WTC11 (cell line): ENCODE measurements around the gene FASTK. TPM values are rescaled to one million over a fixed set of nuclear protein-coding genes. Genes with fewer than 3 reads are reported as not detected.

ENCODE experiments used
- ATAC-seq: fragments of 200-7000 bp; cut with Tn5 transposase; 2 replicates; pipeline ENCODE4 v1.10.0; 2021; ENCODE audit warnings: mild to moderate bottlenecking, moderate library complexity
- CTCF ChIA-PET: fragments of 300-600 bp; sonication (Branson Sonifier 250); formaldehyde crosslinking; loops from one replicate; lab custom pipeline; 2021; ENCODE audit warnings: antibody characterized with exemption; lab: Charles Lee
- POLR2A ChIA-PET: fragments of 350-600 bp; sonication (Branson Sonifier 250); formaldehyde crosslinking; loops from one replicate; lab custom pipeline; 2021; ENCODE audit warnings: antibody characterized with exemption; lab: Charles Lee
- DNase-seq: peaks from one replicate; pipeline ENCODE4 v3.0.0; 2021; ENCODE audit warnings: low spot score
- H3K27ac Mint-ChIP-seq: 2 replicates; pipeline ENCODE4 v1.8.0; 2021; ENCODE audit warnings: mixed read lengths
- H3K27me3 Mint-ChIP-seq: 2 replicates; pipeline ENCODE4 v1.8.0; 2021; ENCODE audit warnings: low read depth, mild to moderate bottlenecking, moderate library complexity, mixed read lengths
- H3K36me3 Mint-ChIP-seq: 2 replicates; pipeline ENCODE4 v1.8.0; 2021; ENCODE audit warnings: mixed read lengths
- H3K4me1 Mint-ChIP-seq: 2 replicates; pipeline ENCODE4 v1.8.0; 2022; ENCODE audit warnings: mixed read lengths
- H3K4me3 Mint-ChIP-seq: 2 replicates; pipeline ENCODE4 v1.8.0; 2021; ENCODE audit warnings: mild to moderate bottlenecking, moderate library complexity, mixed read lengths
- H3K9me3 Mint-ChIP-seq: 2 replicates; pipeline ENCODE4 v1.8.0; 2021; ENCODE audit warnings: mixed read lengths
- AFF4 ChIP-seq: sonication (generic); formaldehyde crosslinking; IDR thresholded peaks from 2 replicates; pipeline ENCODE4 v1.8.1; 2023; ENCODE audit warnings: mild to moderate bottlenecking, missing genetic modification reagents, borderline replicate concordance
- EMX1 ChIP-seq: fragments of 250-450 bp; sonication (Bioruptor Pico); IDR thresholded peaks from 2 replicates; pipeline ENCODE4 v1.8.0; 2021; ENCODE audit warnings: mild to moderate bottlenecking
- HMGA2 ChIP-seq: fragments of 250-450 bp; sonication (Bioruptor Pico); IDR thresholded peaks from 2 replicates; pipeline ENCODE4 v1.4.0; 2021; ENCODE audit warnings: mild to moderate bottlenecking, moderate library complexity
- JUN ChIP-seq: sonication (generic); formaldehyde crosslinking; IDR thresholded peaks from 2 replicates; pipeline ENCODE4 v1.8.0; 2023; ENCODE audit warnings: mild to moderate bottlenecking, missing genetic modification reagents
- MLX ChIP-seq: sonication (generic); formaldehyde crosslinking; IDR thresholded peaks from 2 replicates; pipeline ENCODE4 v1.8.1; 2023; ENCODE audit warnings: mild to moderate bottlenecking, missing genetic modification reagents, moderate library complexity
- MXD4 ChIP-seq: fragments of 250-450 bp; sonication (Bioruptor Pico); IDR thresholded peaks from 2 replicates; pipeline ENCODE4 v1.8.0; 2021; ENCODE audit warnings: mild to moderate bottlenecking, moderate library complexity, borderline replicate concordance
- NR1H2 ChIP-seq: sonication (generic); formaldehyde crosslinking; IDR thresholded peaks from 2 replicates; pipeline ENCODE4 v1.9.0; 2021; ENCODE audit warnings: mild to moderate bottlenecking, moderate library complexity, missing genetic modification reagents
- NR2C2 ChIP-seq: sonication (generic); formaldehyde crosslinking; IDR thresholded peaks from 2 replicates; pipeline ENCODE4 v1.8.0; 2022; ENCODE audit warnings: mild to moderate bottlenecking, missing genetic modification reagents
- OVOL2 ChIP-seq: fragments of 250-450 bp; sonication (Bioruptor Pico); IDR thresholded peaks from 2 replicates; pipeline ENCODE4 v1.9.0; 2021; ENCODE audit warnings: mild to moderate bottlenecking, borderline replicate concordance
- PRDM15 ChIP-seq: sonication (generic); formaldehyde crosslinking; IDR thresholded peaks from 2 replicates; pipeline ENCODE4 v1.8.0; 2022; ENCODE audit warnings: missing genetic modification reagents
- PRRX2 ChIP-seq: fragments of 250-450 bp; sonication (Bioruptor Pico); IDR thresholded peaks from 2 replicates; pipeline ENCODE4 v1.8.0; 2021; ENCODE audit warnings: mild to moderate bottlenecking
- ZNF138 ChIP-seq: sonication (generic); formaldehyde crosslinking; conservative IDR thresholded peaks from 2 replicates; pipeline ENCODE4 v1.8.1; 2022; ENCODE audit warnings: mild to moderate bottlenecking, moderate library complexity, missing genetic modification reagents
- ZNF263 ChIP-seq: sonication (generic); formaldehyde crosslinking; IDR thresholded peaks from 2 replicates; pipeline ENCODE4 v1.8.1; 2022; ENCODE audit warnings: low read depth, mild to moderate bottlenecking, moderate library complexity, missing genetic modification reagents
- ZNF416 ChIP-seq: fragments of 250-450 bp; sonication (Bioruptor Pico); IDR thresholded peaks from 2 replicates; pipeline ENCODE4 v1.9.0; 2021; ENCODE audit warnings: mild to moderate bottlenecking, inconsistent platforms
- total RNA-seq: library from RNA; stranded (reverse); gene quantifications from 3 replicates; pipeline ENCODE4 v1.2.3, GENCODE V29; 2021
- TF ChIP-seq, protein P1 (sequence below): sonication (generic); formaldehyde crosslinking; IDR thresholded peaks from 2 replicates; pipeline ENCODE4 v1.8.0; 2022; ENCODE audit warnings: mild to moderate bottlenecking, missing genetic modification reagents
- TF ChIP-seq, protein P2 (sequence below): sonication (generic); formaldehyde crosslinking; IDR thresholded peaks from 2 replicates; pipeline ENCODE4 v1.8.0; 2022; ENCODE audit warnings: mild to moderate bottlenecking, missing genetic modification reagents
- TF ChIP-seq, protein P3 (sequence below): sonication (generic); formaldehyde crosslinking; conservative IDR thresholded peaks from 2 replicates; pipeline ENCODE4 v1.8.1; 2023; ENCODE audit warnings: mild to moderate bottlenecking, low read depth, missing genetic modification reagents, moderate library complexity
- TF ChIP-seq, protein P4 (sequence below): fragments of 200-600 bp; IDR thresholded peaks from 2 replicates; pipeline ENCODE4 v1.8.0; 2022; ENCODE audit warnings: antibody characterized with exemption

The FASTK gene
- total RNA-seq, 1 experiment from 2014 or later: 70.2 TPM

- TF ChIP-seq HMGA2 (CRISPR knock-in tag) (no peak), JUN (CRISPR knock-in tag) (no peak), EMX1 (CRISPR knock-in tag) (no peak)
These were observed 32.4 kb downstream of the FASTK start, which contains the start of gene ASIC3 (continued) for GRCh38 chr7:151047976-151048815.

DNA sequence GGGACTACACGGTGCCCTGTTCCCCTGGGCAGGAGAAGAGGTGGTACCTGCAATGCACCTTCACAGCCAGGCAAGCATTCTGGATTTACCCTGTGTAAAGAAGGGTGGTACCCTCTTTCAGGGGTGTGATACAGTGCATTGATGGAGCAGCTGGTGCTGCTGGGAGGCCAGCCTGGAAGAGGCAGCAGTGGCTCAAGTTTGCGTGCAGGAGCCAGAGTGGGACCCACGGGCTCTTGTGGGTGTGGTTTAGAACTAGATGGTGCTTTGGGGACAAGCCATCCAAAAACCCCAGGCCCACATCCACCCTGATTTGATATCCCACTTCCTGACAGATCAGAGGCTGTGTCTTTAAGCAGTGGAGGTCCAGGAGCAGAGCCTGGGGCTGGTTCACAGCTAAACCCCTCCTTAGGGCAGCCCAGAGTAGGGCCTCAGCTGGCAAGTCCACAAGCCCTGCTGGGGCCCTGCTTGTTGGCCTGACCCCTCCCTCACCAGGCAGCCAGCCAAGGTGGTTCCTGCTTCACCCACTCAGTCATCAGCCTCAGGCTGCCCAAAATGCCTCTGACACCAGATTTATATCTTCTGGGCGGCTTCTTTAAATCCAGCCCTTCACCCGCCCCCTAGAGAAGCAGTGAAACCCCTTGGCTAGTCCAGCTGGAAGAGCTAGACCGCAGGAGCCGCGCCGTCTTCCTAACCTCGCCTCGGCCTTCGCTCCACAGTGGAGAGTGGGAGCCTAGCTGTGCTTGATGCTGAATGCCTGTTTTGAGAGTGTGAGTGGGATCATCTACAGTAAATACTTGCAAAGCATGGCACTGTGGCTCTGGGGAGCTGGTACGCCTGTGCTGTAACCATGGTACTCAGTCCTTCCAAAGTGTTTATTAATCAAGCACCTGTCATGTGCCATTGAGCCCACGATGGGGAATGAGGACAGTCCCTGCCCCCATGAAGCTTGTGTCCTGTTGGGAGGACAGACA lies 33.7 kb downstream of the FASTK start:
- no peaks in the 10 kb centered on the region for H3K9me3 Mint-ChIP-seq
- TF ChIP-seq, protein P1, sequence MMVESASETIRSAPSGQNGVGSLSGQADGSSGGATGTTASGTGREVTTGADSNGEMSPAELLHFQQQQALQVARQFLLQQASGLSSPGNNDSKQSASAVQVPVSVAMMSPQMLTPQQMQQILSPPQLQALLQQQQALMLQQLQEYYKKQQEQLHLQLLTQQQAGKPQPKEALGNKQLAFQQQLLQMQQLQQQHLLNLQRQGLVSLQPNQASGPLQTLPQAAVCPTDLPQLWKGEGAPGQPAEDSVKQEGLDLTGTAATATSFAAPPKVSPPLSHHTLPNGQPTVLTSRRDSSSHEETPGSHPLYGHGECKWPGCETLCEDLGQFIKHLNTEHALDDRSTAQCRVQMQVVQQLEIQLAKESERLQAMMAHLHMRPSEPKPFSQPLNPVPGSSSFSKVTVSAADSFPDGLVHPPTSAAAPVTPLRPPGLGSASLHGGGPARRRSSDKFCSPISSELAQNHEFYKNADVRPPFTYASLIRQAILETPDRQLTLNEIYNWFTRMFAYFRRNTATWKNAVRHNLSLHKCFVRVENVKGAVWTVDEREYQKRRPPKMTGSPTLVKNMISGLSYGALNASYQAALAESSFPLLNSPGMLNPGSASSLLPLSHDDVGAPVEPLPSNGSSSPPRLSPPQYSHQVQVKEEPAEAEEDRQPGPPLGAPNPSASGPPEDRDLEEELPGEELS (CRISPR knock-in tag): no peak
- TF ChIP-seq NR1H2 (CRISPR knock-in tag) (no peak), ZNF416 (CRISPR knock-in tag) (no peak), NR2C2 (CRISPR knock-in tag) (no peak), ZNF263 (CRISPR knock-in tag) (no peak), AFF4 (no peak), MXD4 (no peak), PRDM15 (CRISPR knock-in tag) (no peak), ZNF138 (CRISPR knock-in tag) (no peak), MLX (CRISPR knock-in tag) (no peak), OVOL2 (CRISPR knock-in tag) (no peak), PRRX2 (CRISPR knock-in tag) (no peak)
- TF ChIP-seq, protein P2, sequence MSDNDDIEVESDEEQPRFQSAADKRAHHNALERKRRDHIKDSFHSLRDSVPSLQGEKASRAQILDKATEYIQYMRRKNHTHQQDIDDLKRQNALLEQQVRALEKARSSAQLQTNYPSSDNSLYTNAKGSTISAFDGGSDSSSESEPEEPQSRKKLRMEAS (CRISPR knock-in tag): no peak
- TF ChIP-seq, protein P3, sequence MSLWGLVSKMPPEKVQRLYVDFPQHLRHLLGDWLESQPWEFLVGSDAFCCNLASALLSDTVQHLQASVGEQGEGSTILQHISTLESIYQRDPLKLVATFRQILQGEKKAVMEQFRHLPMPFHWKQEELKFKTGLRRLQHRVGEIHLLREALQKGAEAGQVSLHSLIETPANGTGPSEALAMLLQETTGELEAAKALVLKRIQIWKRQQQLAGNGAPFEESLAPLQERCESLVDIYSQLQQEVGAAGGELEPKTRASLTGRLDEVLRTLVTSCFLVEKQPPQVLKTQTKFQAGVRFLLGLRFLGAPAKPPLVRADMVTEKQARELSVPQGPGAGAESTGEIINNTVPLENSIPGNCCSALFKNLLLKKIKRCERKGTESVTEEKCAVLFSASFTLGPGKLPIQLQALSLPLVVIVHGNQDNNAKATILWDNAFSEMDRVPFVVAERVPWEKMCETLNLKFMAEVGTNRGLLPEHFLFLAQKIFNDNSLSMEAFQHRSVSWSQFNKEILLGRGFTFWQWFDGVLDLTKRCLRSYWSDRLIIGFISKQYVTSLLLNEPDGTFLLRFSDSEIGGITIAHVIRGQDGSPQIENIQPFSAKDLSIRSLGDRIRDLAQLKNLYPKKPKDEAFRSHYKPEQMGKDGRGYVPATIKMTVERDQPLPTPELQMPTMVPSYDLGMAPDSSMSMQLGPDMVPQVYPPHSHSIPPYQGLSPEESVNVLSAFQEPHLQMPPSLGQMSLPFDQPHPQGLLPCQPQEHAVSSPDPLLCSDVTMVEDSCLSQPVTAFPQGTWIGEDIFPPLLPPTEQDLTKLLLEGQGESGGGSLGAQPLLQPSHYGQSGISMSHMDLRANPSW (CRISPR knock-in tag): no peak
- TF ChIP-seq, protein P4, sequence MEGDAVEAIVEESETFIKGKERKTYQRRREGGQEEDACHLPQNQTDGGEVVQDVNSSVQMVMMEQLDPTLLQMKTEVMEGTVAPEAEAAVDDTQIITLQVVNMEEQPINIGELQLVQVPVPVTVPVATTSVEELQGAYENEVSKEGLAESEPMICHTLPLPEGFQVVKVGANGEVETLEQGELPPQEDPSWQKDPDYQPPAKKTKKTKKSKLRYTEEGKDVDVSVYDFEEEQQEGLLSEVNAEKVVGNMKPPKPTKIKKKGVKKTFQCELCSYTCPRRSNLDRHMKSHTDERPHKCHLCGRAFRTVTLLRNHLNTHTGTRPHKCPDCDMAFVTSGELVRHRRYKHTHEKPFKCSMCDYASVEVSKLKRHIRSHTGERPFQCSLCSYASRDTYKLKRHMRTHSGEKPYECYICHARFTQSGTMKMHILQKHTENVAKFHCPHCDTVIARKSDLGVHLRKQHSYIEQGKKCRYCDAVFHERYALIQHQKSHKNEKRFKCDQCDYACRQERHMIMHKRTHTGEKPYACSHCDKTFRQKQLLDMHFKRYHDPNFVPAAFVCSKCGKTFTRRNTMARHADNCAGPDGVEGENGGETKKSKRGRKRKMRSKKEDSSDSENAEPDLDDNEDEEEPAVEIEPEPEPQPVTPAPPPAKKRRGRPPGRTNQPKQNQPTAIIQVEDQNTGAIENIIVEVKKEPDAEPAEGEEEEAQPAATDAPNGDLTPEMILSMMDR: no peak
- POLR2A ChIA-PET: no interaction called here
- H3K27me3 Mint-ChIP-seq: peaks cover 24% of the 10 kb centered on the region
- CTCF ChIA-PET: interaction anchor here (0.7 to 2.3 kb wide), 3 partner anchors 28 to 82 kb away, joined by 3 to 6 read pairs (median 3); no protein-coding TSS in a partner anchor
- H3K36me3 Mint-ChIP-seq: no peaks in the 10 kb centered on the region
- no peak overlapping the region for H3K4me3 Mint-ChIP-seq
- DNase-seq (no peak), ATAC-seq (no peak)
- no peaks in the 10 kb centered on the region for H3K4me1 Mint-ChIP-seq
- no peak overlapping the region for H3K27ac Mint-ChIP-seq
